HG03460 (cell line): Measurements from ENCODE around the gene TMEM190.
"Not testable (repeated sequence)": the region's sequence is repeated elsewhere in the genome, so short reads cannot be mapped to it uniquely, and the experiment has no call there.

ENCODE experiments used
- ATAC-seq: cut with Tn5 transposase; IDR thresholded peaks from one replicate; pipeline ENCODE4 v1.9.1; 2021; ENCODE audit not compliant: unreplicated experiment

The TMEM190 gene

GRCh38 chr19:55418185-55418584 is 41.6 kb downstream of the TMEM190 start:
- no peak for ATAC-seq

DNA sequence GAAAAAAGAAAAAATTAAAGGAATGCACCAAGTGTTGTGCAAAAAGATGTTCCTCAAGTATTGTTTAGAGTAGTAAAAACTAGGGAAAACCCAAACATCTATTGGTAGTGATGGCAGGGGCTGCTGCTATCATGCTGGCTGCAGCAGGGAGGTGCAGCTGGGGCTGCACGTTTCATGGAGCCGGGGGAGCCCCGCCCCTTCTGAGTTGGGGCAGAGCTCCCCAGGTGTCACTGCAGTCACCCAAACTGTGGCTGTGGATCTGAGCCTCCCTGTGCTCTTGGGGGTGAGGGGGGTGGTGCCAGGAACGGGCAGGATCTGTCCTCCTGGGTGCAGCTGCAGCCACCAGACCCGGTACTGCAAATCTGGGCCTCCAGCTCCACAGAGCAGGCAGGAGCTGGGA is 42.5 kb downstream of the TMEM190 start:
- ATAC-seq, result no peak

GRCh38 chr19:55419624-55420236 is 43.1 kb downstream of the TMEM190 start:
- no peak for ATAC-seq

- ATAC-seq, result not testable (repeated sequence)
These were observed 44.7 kb downstream of the TMEM190 start for GRCh38 chr19:55421281-55421680.

GRCh38 chr19:55423225-55424005 is 46.8 kb downstream of the TMEM190 start:
- ATAC-seq, result no peak

DNA sequence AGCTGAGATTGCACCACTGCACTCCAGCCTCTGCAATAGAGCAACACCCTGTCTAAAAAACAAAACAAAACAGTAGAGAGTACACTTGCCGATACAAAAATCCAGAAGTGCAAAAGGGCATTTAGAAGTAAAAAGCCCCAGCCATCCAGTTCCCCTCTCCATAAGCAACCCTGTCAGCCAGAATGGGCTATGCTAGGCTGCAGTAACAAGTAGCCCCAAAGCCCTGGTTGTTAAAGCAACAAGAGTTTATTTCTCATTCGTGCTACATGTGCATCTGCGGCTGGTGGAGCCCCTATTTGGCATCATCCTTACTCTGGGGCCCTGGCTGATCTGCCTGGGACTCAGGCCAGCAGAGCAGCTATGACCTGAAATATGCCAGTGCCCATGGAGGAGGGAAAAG is 47.9 kb downstream of the TMEM190 start:
- no peak for ATAC-seq

DNA sequence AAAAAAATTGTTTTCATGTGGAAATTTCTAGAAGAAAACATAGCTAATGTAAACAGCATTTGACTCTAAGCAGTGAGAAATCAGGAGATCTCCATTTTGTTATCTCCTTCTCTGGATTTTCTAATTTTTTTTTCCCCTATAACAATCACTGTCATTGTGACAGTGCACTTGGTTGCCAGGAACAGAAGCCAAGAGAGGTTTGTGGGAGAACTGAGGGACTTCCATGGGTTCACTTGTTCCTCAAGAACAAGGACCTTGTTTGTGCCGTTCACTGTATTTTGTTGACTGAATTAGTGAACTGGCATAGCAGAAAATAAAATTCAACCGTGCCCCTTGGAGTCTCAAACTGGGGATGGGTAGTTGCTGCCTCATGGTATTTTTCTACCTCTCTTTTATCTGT is 49.4 kb downstream of the TMEM190 start:
- ATAC-seq, result no peak
